GM21381 (cell line): Measurements from ENCODE around the gene BATF3.
"Not testable (repeated sequence)": the region's sequence is repeated elsewhere in the genome, so short reads cannot be mapped to it uniquely, and the experiment has no call there.

Experiments used
- ATAC-seq: cut with Tn5 transposase; IDR thresholded peaks from one replicate; pipeline ENCODE4 v1.9.1; 2021; ENCODE audit warnings: mild to moderate bottlenecking, moderate library complexity; ENCODE audit not compliant: unreplicated experiment

The BATF3 gene, protein sequence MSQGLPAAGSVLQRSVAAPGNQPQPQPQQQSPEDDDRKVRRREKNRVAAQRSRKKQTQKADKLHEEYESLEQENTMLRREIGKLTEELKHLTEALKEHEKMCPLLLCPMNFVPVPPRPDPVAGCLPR

DNA sequence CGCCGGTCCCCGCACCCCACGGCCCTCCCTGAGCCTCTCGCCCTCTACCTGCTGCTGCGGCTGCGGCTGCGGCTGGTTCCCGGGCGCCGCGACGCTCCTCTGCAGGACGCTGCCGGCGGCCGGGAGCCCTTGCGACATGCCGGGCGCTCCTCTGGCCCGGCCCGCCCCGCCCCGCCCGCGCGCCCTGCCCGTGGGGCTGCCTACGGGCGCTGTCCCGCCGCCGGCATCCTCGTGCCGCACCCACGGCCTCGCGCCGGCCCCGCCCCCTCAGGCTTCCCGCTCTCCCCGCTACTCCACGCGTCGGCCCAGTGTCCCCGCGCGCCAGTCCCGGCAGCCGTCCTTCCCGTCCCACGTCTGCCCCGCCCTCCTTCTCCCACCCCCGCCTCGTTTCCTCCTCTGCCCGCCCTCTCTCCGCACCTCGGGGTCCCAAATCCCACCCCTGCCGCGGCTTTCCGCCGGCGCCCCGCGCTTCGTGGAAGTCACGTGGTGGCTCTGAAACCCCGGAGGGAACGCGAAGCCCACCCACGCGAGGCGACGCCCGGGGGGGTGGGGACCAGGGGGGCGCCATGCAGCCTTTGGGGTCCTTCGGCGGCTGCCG, at the start of gene BATF3:
Gene BATF3 (minus strand): TSS at position 216 of the 598 bp plus-strand sequence. CDS start 78 bp downstream, at position 138.
- peak; percentile 24 for ATAC-seq

DNA sequence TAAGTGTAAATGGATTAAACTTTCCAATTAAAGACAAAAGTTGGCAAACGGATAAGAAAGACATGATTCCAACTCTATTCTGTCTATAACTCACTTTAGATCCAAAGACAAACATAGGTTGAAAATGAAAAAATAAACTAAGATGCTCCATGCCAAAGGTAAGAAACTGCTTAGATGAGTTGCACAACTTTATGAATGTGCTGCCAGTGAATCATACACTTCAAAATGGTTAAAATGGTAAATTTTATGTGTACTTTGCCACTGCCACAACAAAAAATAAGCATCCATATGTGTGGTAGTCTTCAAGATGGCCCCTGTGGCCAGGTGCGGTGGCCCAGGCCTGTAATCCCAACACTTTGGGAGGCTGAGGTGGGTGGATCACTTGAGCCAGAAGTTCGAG, 46.9 kb upstream of the BATF3 start:
- ATAC-seq = no peak

DNA sequence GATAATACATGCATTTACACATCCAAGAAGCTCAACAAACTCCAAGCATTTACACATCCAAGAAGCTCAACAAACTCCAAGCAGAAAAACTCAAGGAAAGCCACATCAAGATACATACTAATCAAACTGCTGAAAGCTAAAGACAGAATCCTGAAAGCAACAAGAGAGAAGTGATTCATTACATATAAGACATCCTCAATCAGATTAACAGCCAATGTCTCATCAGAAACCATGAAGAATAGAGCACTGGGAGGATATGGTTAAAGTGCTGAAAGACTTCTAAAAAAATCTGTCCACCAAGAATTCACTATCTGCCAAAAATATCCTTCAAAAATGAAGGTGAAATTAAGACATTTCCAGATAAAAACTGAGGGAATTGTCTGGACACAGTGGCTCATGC, 45.7 kb upstream of the BATF3 start:
- no peak for ATAC-seq

DNA sequence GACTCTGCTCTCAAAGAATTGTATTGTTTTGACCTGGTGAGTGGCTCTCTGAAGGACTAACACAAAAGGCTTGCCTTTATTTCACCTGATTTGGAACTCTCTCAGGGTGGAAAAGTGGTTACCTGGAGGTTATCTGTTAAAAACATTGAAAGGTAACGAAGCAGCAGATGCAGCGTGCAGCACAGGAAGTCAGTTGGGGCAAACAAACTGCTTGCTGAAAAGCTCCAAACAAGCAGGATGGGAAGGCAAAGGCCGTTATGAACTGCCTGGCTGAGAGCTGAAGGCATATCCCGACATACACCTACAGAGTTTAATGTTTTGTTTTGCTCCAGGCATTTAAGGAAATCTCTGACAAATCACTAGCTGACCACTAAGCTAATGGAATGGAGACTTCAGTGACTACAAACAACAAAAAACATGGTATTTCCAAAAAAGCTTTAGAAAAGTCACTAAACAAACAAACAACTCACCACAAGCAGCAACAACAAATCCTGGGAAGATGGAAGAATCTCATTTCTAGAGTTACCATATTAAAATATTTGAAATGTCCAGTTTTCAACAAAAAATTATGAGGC, 44.3 kb upstream of the BATF3 start:
- no peak for ATAC-seq

DNA sequence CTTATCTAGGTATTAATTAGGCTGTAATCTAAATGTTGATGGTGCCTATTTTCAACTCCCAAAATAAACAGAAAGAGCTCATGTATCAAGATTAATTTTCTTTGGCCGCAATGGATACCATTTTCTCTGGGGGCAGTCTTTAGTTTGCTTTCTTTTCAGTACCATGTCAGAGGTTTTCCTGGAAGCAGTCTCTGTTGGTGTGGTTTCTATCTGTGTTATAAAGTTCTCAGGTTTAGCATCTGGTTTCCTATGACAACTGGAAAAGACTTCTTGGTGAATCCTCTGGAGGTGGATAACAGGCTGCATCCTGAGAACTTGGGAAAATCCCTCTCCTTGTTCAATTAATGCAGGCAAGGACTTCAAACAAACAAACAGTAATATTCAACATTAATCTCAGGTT, 38.7 kb upstream of the BATF3 start:
- no peak for ATAC-seq

DNA sequence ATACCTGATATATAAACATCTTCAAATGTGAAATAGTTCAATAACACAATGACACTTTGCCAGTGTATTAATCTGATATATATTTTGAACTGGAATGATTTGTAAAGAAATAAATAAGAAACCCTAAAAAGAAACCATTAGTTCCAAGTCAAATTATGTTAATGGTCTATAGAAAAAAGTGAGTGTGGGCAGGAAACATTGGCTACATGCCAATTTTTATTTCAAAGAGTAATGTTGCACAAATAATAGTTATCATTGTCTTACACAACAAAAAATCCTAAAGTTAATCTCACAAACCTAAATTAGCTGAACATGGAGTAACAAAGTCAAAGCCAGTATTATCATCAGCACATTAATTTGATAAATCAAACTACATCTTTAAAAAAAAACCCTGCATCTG, 37.9 kb upstream of the BATF3 start:
- ATAC-seq = no peak

DNA sequence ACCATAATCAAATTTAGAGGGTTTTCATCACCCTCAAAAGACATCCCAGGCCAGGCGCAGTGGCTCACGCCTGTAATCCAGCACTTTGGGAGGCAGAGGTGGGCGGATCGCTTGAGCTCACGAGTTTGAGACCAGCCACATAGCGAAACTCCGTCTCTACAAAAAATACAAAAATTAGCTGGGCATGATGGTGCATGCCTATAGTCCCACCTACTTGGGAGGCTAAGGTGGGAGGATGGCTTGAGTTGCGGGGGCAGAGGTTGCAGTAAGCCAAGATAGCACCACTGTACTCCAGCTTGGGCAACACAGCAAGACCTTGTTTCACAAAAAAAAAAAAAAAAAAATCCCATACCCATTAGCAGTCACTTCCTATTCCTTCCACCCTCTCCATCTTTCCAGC, 33.5 kb upstream of the BATF3 start:
- no peak for ATAC-seq

DNA sequence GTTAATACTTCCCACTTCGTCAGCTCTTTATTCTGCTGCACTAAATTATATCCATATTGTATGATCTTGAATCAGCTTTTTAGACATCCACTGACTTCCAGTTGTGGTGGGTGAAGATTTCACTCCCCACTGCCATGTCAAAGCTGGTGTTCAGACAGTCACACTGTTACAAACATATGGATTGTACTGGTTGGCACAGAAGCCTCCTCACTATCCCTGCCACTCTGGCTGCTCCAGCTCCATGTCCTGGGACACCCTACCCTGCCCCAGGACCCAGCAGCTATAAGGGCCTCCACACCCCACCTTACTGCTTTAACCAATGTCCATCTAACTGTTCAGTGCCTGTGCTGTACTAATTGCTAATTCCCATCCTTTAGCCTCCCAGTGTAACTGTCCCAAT, 32.0 kb upstream of the BATF3 start:
- no peak for ATAC-seq

DNA sequence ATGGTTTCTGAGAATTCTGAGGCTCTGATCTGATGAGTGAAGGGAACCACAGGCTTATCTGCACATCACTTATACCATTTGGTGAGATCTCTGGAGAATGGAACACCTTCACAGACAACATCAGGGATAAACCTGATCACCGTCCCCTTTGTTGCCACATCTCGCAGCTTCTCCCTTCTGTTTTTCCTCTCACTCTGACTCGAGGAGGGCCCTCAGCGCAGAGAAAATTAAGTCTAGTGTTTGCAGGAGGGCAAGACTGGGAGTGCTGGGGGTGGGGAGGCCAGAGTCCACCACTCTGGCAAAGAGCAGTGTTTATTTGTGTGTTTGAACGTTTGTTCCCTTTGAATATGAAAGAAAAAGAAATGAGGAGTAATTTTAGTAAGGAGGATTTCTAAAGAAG, 29.0 kb upstream of the BATF3 start:
- no peak for ATAC-seq

DNA sequence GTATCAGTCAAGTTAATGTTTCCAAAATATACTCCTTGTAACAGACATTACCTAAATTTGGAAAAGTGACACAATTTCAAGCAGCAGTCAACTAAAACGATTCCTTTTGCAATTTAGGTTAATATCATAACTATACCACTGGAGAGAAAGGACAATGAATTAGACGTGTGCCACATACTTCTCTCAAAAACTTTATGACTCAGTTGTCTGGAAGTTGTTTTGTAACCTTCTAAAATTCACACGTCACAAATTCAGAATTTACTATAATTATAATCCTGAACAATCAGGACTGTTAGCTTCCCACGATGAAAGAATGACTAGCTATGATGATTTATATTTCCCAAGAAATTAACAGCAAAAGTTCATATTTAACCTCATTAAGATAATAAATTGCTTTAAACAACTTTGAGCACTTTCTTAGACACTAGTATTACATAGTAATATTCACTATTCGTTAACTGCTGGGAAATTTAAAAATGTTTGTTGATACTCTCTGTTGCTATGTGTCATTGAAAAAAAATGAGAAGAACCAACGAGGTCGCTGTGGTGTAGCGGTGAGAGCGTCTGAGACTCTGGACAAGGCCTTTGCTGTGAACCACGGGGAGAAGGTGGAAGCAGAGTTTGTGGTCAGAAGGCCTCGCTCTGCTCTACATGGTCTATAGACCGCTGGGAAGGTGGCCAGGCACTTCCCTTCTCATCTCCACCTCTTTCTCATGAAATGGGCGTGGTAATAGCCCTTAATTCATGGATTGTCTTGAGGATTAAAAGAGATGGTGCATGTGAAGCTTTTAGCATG, 27.9 kb upstream of the BATF3 start:
- ATAC-seq = no peak

DNA sequence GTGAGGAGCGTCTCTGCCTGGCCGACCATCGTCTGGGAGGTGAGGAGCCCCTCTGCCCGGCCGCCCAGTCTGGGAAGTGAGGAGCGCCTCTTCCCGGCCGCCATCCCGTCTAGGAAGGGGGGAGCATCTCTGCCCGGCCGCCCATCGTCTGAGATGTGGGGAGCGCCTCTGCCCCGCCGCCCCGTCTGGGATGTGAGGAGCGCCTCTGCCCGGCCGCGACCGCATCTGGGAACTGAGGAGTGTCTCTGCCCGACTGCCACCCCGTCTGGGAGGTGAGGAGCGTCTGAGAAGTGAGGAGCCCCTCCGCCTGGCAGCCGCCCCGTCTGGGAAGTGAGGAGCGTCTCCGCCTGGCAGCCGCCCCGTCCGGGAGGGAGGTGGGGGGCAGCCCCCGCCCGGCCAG, 25.0 kb upstream of the BATF3 start:
- ATAC-seq = not testable (repeated sequence)

DNA sequence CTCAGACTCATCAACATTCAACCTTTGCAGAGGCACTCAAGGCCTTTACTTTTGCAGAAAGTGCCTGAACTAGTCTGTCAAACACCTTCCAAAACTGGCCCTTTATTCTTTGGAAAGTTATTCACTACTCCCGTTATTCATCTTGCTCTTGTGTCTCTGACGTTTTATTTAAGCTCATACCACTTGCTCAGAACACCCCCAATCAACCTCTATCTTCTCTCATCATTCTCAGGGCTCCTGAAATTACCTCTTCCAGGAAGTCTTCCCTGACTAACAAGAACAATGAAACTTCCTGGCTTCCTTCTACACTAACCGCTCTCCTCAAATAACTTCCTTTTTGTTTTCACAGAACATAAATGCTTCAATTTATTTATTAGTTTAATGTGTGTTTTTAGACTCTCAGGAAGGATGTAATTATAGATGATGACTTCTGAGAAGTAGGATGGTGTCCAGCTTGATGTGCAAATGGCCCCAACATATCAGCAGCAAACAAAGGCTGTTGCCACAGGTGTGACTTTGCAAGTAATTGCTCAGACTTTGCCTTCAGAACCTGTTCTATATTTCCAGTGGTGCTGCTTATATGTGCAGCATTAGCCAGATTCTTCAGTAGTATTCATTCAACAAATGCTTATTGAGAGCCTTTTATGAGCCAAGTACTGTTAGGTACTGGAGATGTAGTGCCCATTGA, 22.8 kb upstream of the BATF3 start:
- no peak for ATAC-seq

DNA sequence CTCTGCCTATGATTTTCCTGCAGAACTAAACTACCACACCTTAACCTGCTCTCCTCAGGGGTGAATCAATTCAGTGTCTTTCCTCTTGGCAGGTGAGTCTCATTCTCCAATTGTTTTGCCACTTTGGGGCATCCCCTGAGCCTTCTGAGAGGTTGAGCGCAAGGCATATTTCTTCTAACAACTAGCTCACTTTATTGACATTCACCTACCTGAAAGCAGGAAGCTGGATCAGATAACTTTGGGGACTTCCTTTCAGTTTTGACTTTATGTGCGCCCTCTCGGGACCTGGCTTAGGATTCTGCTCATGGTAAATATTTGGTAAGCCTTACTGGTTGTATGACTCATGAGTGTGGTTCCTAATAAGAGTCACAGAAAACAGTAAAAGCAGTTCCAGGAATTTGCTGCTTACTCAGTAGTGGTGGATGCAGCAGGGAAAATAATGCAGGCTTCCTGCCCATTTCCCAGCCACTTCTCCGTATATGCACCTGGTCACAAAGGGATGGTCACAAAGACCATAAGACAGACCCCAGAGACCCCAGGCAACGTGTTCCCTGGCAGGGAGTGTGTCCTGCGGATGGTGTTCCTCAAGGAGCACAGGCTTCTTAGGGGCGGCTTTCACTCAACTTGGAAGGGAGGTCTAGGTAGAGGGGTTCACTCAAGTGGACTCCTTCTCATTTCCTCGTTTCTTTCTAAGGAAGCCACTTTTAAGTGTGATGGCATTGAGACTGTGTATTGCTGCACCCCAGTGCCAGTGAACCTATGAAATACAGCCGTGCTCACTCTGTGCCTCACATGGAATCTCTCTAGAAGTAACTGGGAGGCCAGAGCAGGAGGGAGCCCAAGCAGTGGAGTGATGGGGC, 22.0 kb upstream of the BATF3 start:
- no peak for ATAC-seq

DNA sequence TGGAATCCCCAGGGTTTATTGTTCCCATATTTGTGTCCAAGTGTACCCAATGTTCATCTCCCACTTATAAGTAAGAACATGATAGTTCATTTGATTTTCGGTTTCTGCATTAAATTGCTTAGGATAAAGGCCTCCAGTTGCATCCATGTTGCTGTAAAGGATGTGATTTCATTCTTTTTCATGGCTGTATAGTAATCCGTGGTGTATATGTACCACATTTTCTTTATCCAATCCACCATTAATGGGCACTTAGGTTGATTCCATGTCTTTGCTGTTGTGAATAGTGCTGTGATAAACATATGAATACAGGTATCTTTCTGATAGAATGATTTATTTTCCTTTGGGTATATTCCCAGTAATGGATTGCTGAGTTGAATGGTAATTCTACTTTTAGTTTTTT, 20.0 kb upstream of the BATF3 start:
- no peak for ATAC-seq

DNA sequence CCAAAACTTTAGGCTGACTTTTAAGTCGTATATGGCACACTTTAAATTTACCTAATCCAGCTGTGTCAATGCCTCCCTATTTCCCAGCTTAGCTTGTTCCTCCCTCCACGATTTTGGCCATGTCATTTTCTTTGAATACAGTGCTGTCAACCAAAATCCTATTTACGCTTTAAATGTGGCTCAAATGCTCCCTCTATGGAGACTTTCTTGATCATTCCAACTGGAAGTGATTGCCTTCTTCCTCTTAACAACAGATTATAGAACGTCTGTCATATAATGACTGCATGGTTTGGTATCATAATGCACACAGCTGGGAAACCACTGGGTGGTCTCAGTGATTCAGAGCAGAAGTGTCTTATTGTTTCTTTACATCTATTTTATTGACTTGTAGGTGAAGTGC, 18.9 kb upstream of the BATF3 start:
- no peak for ATAC-seq

DNA sequence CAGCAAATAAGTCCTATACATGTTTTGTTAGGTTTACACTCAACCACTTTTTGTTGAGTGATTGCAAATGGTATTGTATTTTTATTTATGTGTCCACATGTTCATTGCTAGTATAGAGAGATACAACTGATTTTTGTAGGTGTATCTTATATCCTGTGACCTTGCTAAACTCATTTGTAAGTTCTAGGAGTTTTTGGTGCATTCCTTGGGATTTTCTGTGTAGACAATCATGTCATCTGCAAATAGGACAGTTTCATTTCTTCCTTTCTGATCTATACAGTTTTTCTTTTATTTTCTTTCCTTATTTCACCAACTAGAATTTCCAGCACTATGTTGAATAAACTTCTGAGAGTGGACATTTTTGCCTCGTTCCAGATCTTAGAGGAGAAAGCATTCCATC, 16.5 kb upstream of the BATF3 start:
- no peak for ATAC-seq

DNA sequence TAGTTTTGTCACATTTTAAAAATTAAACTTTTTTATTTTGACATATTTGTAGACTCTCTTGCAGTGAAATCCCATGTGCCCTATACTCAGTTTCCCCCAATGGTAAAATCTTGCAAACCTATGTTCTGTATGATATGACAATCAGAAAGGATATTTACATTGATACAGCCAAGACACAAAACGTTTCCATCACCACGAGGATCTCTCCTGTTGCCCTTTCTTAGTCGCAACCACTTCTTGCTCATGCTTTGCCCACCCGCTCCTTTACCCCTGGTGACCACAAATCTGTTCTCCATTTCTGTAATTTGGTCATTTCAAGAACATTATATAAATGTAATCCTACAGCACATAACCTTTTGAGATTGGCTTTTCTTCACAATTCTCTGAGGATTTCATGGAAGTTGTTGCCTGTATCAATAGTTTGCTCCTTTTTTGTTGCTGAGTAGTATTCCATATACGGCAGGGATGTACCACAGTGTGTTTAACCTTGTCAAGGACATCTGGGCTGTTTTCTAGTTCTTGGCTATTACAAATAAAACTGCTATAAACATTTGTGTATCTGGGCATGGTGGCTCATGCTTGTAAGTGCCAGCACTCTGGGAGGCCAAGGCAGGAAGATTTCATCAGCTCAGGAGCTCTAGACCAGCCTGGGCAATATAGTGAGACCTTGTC, 14.0 kb upstream of the BATF3 start:
- ATAC-seq = no peak

DNA sequence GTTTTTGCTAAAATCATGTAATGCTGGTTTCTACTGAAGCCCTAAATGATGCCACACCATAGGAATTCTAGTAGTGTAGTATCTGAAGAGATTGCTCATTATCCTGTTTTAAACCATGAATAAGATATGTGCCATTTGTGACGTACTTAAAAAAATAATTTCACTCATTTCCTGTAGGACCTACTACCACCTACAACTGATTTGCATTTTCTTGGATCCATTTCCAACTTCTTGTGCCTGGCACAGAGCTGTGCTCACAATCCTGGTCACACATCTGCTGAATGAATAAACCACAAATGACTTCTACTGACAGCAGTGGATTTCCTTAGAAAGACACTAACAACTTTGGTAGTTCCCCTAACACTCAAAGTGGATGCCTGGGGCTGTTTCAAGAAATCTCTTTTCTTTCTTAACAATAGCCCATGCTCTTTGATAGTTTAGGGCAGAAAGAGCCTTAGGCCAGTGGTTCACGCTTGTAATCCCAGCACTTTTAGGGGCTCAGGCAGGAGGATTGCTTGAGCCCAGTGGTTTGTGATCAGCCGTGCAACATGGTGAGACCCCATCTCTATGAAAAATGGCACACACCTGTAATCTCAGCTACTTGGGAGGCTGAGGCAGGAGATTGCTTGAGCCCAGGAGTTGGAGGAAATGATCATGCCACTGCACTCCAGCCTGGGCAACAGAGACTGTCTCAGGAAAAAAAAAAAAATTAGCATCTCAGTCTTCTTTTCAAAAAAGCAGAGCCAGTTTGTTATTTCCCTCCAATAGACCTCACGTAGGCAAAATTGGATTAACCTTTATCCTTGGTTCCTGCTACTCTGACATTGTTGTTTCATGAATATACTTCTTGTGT, 13.0 kb upstream of the BATF3 start:
- ATAC-seq = no peak

DNA sequence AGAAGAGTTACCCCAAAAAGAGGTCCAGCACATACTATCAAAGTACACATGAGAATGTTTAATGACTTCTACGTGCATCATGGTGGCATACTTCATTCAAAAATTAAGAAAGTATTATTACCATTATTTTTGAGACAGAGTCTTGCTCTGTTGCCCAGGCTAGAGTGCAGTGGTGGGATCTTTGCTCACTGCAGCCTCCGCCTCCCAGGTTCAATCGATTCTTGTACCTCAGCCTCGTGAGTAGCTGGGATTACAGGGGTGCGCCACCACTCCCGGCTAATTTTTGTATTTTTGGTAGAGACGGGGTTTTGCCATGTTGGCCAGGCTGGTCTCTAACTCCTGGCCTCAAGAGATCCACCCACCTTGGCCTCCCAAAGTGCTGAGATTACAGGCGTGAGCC, 12.3 kb upstream of the BATF3 start:
- not testable (repeated sequence) for ATAC-seq
